GM12878 (cell line): ENCODE data around the gene TSPEAR. TPM values are rescaled to one million over a fixed set of nuclear protein-coding genes. Genes with fewer than 3 reads are reported as not detected.

Source experiments
- ATAC-seq: fragments of 200-7000 bp; cut with Tn5 transposase; 3 replicates; pipeline ENCODE4 v1.9.1; 2020; ENCODE audit warnings: mild to moderate bottlenecking, moderate library complexity
- BruUV-seq: library from RNA; stranded (reverse); fragments of 400-500 nt; replicated peaks from 2 replicates; lab custom pipeline; 2021; lab: Mats Ljungman, UMichigan
- CTCF ChIA-PET: fragments of 300-600 bp; sonication (Branson Sonifier 250); formaldehyde crosslinking; extraction: SDS; loops from one replicate; lab custom pipeline; 2021; ENCODE audit warnings: inconsistent platforms; lab: Yijun Ruan, JAX
- POLR2A ChIA-PET: fragments of 350-600 bp; formaldehyde crosslinking; extraction: SDS; loops from one replicate; lab custom pipeline; 2021; ENCODE audit warnings: inconsistent platforms; lab: Charles Lee
- RAD21 ChIA-PET: fragments of 300-600 bp; sonication (Branson Sonifier 250); formaldehyde crosslinking; loops from one replicate; lab custom pipeline; 2023; ENCODE audit warnings: antibody characterized with exemption; ENCODE audit not compliant: unreplicated experiment; lab: Charles Lee
- SMC1A ChIA-PET: fragments of 300-600 bp; sonication (Branson Sonifier 250); formaldehyde crosslinking; loops from one replicate; lab custom pipeline; 2023; ENCODE audit not compliant: unreplicated experiment, uncharacterized antibody; lab: Charles Lee
- DNase-seq: peaks from one replicate; pipeline ENCODE4 v3.0.0-alpha.2; 2011; ENCODE audit warnings: low read depth, low spot score
- FAIRE-seq: peaks from 3 replicates; lab custom pipeline; 2011; peaks lifted over from hg19 to GRCh38; lab: Jason Lieb, UNC
- H2AFZ ChIP-seq: 2 replicates; pipeline ENCODE4 v1.6.0; 2011; ENCODE audit warnings: low read depth, low read length, control low read depth; ENCODE audit not compliant: control insufficient read depth
- H3K27ac ChIP-seq: 2 replicates; pipeline ENCODE4 v1.5.1; 2011; ENCODE audit warnings: control low read depth; ENCODE audit not compliant: control insufficient read depth, insufficient read depth
- H3K27me3 ChIP-seq, 2 experiments: replicated peaks in 1 of 2; 2 replicates each; pipeline versions ENCODE4 v1.6.0 to v1.6.1; 2011; ENCODE audit warnings: low read length in 1 of 2; ENCODE audit not compliant: control insufficient read depth in 2 of 2, insufficient read depth in 2 of 2
- H3K36me3 ChIP-seq, 2 experiments: 2 replicates each; pipeline ENCODE4 v1.5.1; 2011; ENCODE audit warnings: low read length in 1 of 2; ENCODE audit not compliant: control insufficient read depth in 2 of 2, insufficient read depth in 2 of 2
- H3K4me1 ChIP-seq: 2 replicates; pipeline ENCODE4 v1.6.1; 2011; ENCODE audit warnings: mild to moderate bottlenecking, low read length, moderate library complexity, mixed read lengths; ENCODE audit not compliant: control insufficient read depth, insufficient read depth
- H3K4me2 ChIP-seq: 2 replicates; pipeline ENCODE4 v1.6.0; 2011; ENCODE audit warnings: control low read depth; ENCODE audit not compliant: control insufficient read depth, insufficient read depth
- H3K4me3 ChIP-seq: fragments of 200-600 bp; sonication (generic); 2 replicates; pipeline ENCODE4 v1.5.1; 2016
- H3K79me2 ChIP-seq: 2 replicates; pipeline ENCODE4 v1.6.0; 2011; ENCODE audit warnings: low read length; ENCODE audit not compliant: control insufficient read depth, insufficient read depth
- H3K9ac ChIP-seq: 2 replicates; pipeline ENCODE4 v1.8.0; 2011; ENCODE audit warnings: low read length, control low read depth, mixed read lengths; ENCODE audit not compliant: control insufficient read depth, insufficient read depth
- H3K9me3 ChIP-seq: replicated peaks from 3 replicates; pipeline ENCODE4 v1.5.1; 2011; ENCODE audit warnings: mild to moderate bottlenecking, low read length; ENCODE audit not compliant: control insufficient read depth, insufficient read depth
- H4K20me1 ChIP-seq: 2 replicates; pipeline ENCODE4 v1.6.0; 2011; ENCODE audit not compliant: control insufficient read depth, insufficient read depth
- CBFB ChIP-seq: IDR thresholded peaks from 2 replicates; pipeline ENCODE4 v1.6.1; 2016; ENCODE audit warnings: antibody characterized with exemption, low read depth
- CREM ChIP-seq: IDR thresholded peaks from 2 replicates; pipeline ENCODE4 v1.6.1; 2014; ENCODE audit warnings: antibody characterized with exemption, low read depth
- IRF3 ChIP-seq: fragments of 450-650 bp; IDR thresholded peaks from 2 replicates; pipeline ENCODE4 v1.6.1; 2014; ENCODE audit warnings: mild to moderate bottlenecking
- KLF5 ChIP-seq: fragments of 450-650 bp; IDR thresholded peaks from 2 replicates; pipeline ENCODE4 v1.6.1; 2014; ENCODE audit warnings: mild to moderate bottlenecking; ENCODE audit not compliant: partially characterized antibody
- SKIL ChIP-seq: fragments of 450-650 bp; IDR thresholded peaks from 2 replicates; pipeline ENCODE4 v1.6.1; 2017; ENCODE audit warnings: mild to moderate bottlenecking, low read depth, inconsistent platforms; ENCODE audit not compliant: poor library complexity, severe bottlenecking
- SMAD1 ChIP-seq: fragments of 450-650 bp; IDR thresholded peaks from 2 replicates; pipeline ENCODE4 v1.6.1; 2018; ENCODE audit warnings: mild to moderate bottlenecking, low read depth; ENCODE audit not compliant: partially characterized antibody
- TBL1XR1 ChIP-seq: IDR thresholded peaks from 2 replicates; pipeline ENCODE4 v1.6.1; 2012; ENCODE audit warnings: low read depth, low read length, improper control_type of control experiment
- TCF7 ChIP-seq: IDR thresholded peaks from 2 replicates; pipeline ENCODE4 v1.6.1; 2014; ENCODE audit warnings: antibody characterized with exemption, borderline replicate concordance
- YY1 ChIP-seq: IDR thresholded peaks from 2 replicates; pipeline ENCODE4 v1.6.1; 2011; ENCODE audit warnings: low read depth, mild to moderate bottlenecking, low read length
- ZNF384 ChIP-seq: IDR thresholded peaks from 2 replicates; pipeline ENCODE4 v1.6.1; 2012; ENCODE audit warnings: low read depth, mild to moderate bottlenecking, low read length, improper control_type of control experiment, borderline replicate concordance
- ZSCAN29 ChIP-seq: fragments of 450-650 bp; IDR thresholded peaks from 2 replicates; pipeline ENCODE4 v1.6.1; 2017; ENCODE audit warnings: mild to moderate bottlenecking, moderate library complexity
- WGBS: methylation state at CpG from one replicate; pipeline ENCODE4 v1.1.6; 2016; ENCODE audit warnings: low lambda C conversion rate; ENCODE audit not compliant: insufficient replicate concordance, insufficient coverage; ENCODE audit errors: missing lambda C conversion rate; 5-methylcytosine and 5-hydroxymethylcytosine counted together
- in situ Hi-C: fragments of 300-500 bp; cut with MboI; formaldehyde crosslinking; loops from 9 replicates; pipeline ENCODE4 v1.14.3; 2018; ENCODE audit warnings: mixed read lengths
- intact Hi-C: fragments of 100-400 bp; cut with micrococcal nuclease; formaldehyde crosslinking; loops from one replicate; pipeline ENCODE4 v1.14.2; 2022; ENCODE audit not compliant: unreplicated experiment
- polyA plus RNA-seq, 11 experiments: library from polyadenylated mRNA; depleted of rRNA in 4 of 11; unstranded in 6 of 11; stranded (reverse) in 5 of 11; fragments of >200 nt; fragmentation: Nextera tagmentation in 4 of 11; fragmentation: Illumina TruSeq in 1 of 11; extraction: Ambion mirVana in 4 of 11; extraction: Trizol in 1 of 11; gene quantifications; 1 replicate in 1 of 11; 2 replicates in 10 of 11; pipeline versions ENCODE4 v1.2.1 to v1.2.3, GENCODE V29; 2011 to 2016; ENCODE audit warnings: inconsistent platforms in 2 of 11, missing spikeins in 2 of 11, low read depth in 1 of 11
- total RNA-seq, 4 experiments: library from RNA; depleted of rRNA in 3 of 4; stranded (reverse); fragments of >200 nt in 3 of 4; fragmentation: Illumina TruSeq in 1 of 4; extraction: Trizol in 1 of 4; gene quantifications; 2 replicates each; pipeline versions ENCODE4 v1.2.1 to v1.2.3, GENCODE V29; 2013 to 2021
- TF ChIP-seq, protein P1 (sequence below): fragments of 450-650 bp; IDR thresholded peaks from 2 replicates; pipeline ENCODE4 v1.6.1; 2017; ENCODE audit warnings: antibody characterized with exemption, mild to moderate bottlenecking, moderate library complexity
- TF ChIP-seq, protein P2 (sequence below): IDR thresholded peaks from 2 replicates; pipeline ENCODE4 v1.6.1; 2012; ENCODE audit warnings: low read depth, low read length, improper control_type of control experiment

The TSPEAR gene
- total and polyA plus RNA-seq, 10 of the 15 experiments (the other 5 are each of a cell fraction or from before 2014, with no cell fraction given) = not detected

GRCh38 chr21:44601596-44602462 is 109.5 kb downstream of the TSPEAR start:
- RAD21 ChIA-PET = no interaction called here
- DNase-seq (no peak), ATAC-seq (no peak), FAIRE-seq (no peak)
- Histone ChIP-seq H4K20me1 (no peaks in the 10 kb centered on the region), H3K27ac (no peak overlapping the region), H2AFZ (no peak overlapping the region), H3K27me3 (no peaks in the 10 kb centered on the region), H3K9ac (no peak overlapping the region), H3K4me1 (no peaks in the 10 kb centered on the region), H3K36me3 (no peaks in the 10 kb centered on the region), H3K9me3 (no peaks in the 10 kb centered on the region; the same call in 2 of the 3 replicates), H3K4me3 (no peak overlapping the region), H3K4me2 (no peak overlapping the region), H3K79me2 (no peaks in the 10 kb centered on the region)
- POLR2A ChIA-PET = no interaction called here
- SMC1A ChIA-PET = no interaction called here
- in situ Hi-C loops (no loop called here), intact Hi-C loops (no loop called here)
- no peak for TF ChIP-seq ZNF384
- no peak for TF ChIP-seq SKIL
- TF ChIP-seq TBL1XR1 = no peak
- TF ChIP-seq, protein P1, sequence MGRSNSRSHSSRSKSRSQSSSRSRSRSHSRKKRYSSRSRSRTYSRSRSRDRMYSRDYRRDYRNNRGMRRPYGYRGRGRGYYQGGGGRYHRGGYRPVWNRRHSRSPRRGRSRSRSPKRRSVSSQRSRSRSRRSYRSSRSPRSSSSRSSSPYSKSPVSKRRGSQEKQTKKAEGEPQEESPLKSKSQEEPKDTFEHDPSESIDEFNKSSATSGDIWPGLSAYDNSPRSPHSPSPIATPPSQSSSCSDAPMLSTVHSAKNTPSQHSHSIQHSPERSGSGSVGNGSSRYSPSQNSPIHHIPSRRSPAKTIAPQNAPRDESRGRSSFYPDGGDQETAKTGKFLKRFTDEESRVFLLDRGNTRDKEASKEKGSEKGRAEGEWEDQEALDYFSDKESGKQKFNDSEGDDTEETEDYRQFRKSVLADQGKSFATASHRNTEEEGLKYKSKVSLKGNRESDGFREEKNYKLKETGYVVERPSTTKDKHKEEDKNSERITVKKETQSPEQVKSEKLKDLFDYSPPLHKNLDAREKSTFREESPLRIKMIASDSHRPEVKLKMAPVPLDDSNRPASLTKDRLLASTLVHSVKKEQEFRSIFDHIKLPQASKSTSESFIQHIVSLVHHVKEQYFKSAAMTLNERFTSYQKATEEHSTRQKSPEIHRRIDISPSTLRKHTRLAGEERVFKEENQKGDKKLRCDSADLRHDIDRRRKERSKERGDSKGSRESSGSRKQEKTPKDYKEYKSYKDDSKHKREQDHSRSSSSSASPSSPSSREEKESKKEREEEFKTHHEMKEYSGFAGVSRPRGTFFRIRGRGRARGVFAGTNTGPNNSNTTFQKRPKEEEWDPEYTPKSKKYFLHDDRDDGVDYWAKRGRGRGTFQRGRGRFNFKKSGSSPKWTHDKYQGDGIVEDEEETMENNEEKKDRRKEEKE = no peak
- TF ChIP-seq, protein P2, sequence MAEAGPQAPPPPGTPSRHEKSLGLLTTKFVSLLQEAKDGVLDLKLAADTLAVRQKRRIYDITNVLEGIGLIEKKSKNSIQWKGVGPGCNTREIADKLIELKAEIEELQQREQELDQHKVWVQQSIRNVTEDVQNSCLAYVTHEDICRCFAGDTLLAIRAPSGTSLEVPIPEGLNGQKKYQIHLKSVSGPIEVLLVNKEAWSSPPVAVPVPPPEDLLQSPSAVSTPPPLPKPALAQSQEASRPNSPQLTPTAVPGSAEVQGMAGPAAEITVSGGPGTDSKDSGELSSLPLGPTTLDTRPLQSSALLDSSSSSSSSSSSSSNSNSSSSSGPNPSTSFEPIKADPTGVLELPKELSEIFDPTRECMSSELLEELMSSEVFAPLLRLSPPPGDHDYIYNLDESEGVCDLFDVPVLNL = no peak
- TF ChIP-seq IRF3 = no peak
- no peak for TF ChIP-seq CBFB
- TF ChIP-seq SMAD1 = no peak
- no peak for TF ChIP-seq CREM
- TF ChIP-seq ZSCAN29 = no peak
- no peak for TF ChIP-seq YY1
- TF ChIP-seq KLF5 = no peak
- TF ChIP-seq TCF7 = no peak
- WGBS = 36% methylated on average over 23 of the region's 23 CpGs
- no TSS peak for BruUV-seq
- CTCF ChIA-PET = no interaction called here
